AG09319 (cell line): ENCODE results near the gene ARNT2.

Experiments
- DNase-seq: peaks from one replicate; pipeline ENCODE4 v3.0.0-alpha.2; 2010; ENCODE audit warnings: low read depth; ENCODE audit errors: extremely low read depth
- CTCF ChIP-seq: IDR thresholded peaks from 2 replicates; pipeline ENCODE4 v1.5.1; 2011; ENCODE audit warnings: low read depth, mild to moderate bottlenecking, inconsistent platforms, low read length, moderate library complexity

ARNT2 gene

DNA sequence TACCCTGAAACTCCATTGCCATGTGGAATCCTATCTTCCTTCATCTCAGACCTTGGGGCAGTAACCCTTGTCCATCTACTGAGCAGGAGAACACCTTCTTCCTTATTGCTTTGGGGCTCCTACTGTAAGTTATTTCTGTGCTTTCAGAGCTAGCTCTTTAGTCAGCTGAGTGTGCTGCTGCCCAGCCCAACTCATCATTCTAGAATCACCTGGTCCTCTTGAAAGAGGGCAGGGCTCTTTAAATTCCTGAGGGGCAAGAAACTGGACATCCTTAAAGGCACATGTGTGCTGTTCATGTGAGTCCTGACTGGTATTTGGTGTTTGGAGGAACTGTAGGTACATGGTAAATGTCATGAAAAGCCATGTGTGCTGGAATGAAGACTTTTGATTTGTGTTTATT lies 140.9 kb downstream of the ARNT2 start:
- no peak for DNase-seq
- TF ChIP-seq CTCF = no peak

DNA sequence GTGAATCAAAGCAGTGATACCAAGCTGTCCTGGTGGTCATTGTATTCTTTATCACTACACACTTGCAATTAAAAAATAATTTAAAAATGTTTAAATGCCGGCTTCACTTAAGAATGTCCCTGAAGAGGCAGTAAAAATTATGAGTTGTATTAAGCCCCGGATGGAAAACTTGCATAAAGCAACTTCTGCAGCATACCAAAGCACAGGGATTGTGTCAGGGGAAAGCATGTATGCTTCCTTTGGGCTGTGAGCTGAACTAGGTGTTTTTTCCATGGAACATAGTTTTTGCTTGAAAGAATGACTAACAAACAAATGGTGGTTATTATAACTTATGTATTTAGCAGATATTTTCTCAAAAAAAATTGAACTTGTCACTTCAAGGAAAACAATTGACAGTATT lies 143.1 kb downstream of the ARNT2 start:
- no peak for DNase-seq
- TF ChIP-seq CTCF = no peak

GRCh38 chr15:80549191-80549590 lies 145.0 kb downstream of the ARNT2 start:
- no peak for DNase-seq
- no peak for TF ChIP-seq CTCF

DNA sequence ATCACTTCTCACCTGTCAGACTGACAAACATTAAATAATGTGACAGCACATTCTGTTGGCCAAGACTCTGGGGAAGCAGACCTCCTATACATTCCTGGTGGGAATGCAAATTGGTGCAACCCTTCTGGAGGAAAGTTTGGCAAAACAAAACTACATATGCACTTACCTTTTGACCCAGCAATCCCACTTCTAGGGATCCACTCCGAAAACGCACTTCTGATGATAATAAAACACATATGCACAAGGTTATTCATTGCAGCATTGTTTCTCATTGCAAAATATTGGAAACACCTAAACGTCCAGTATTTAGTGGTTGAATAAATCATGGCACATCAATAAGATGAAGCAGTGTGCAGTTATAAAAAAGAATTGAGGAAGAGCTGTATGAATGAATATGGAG lies 145.5 kb downstream of the ARNT2 start:
- DNase-seq = no peak
- TF ChIP-seq CTCF = no peak

GRCh38 chr15:80550219-80550907 lies 146.2 kb downstream of the ARNT2 start:
- TF ChIP-seq CTCF = no peak
- peak; percentile 57 for DNase-seq

GRCh38 chr15:80550908-80551260 lies 146.7 kb downstream of the ARNT2 start:
- no peak for DNase-seq
- no peak for TF ChIP-seq CTCF

DNA sequence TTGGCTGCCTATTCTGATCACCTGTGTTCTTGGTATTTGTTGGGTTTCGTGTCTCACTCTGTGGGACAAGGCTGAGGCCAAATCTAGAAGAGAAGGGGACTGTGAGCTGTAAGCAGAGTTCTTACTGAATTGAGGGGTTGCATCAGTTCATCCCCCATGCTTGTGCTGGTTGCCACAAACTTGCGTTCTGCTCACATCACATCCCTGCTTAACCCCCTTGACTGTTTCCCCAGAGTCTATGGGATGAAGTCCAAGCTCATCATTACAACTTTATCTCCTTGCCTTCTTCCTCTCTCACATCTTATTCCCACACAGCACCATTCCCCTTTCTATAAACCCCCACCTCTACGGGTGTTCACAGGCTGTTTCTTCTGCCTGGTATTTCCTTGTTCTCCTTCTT lies 147.2 kb downstream of the ARNT2 start:
- no peak for DNase-seq
- TF ChIP-seq CTCF = no peak
